K562 (cell line): ENCODE results near the gene HPF1. TPM values are rescaled to one million over a fixed set of nuclear protein-coding genes. Genes with fewer than 3 reads are reported as not detected.

ENCODE experiments used
- ATAC-seq: fragments of 200-7000 bp; cut with Tn5 transposase; 3 replicates; pipeline ENCODE4 v1.9.1; 2020; ENCODE audit warnings: moderate library complexity
- BruUV-seq: library from RNA; stranded (reverse); fragments of 400-500 nt; replicated peaks from 2 replicates; lab custom pipeline; 2021; lab: Mats Ljungman, UMichigan
- CTCF ChIA-PET: fragments of 300-600 bp; formaldehyde crosslinking; extraction: SDS; loops from one replicate; lab custom pipeline; 2021; ENCODE audit warnings: low intra/inter-chr PET ratio; lab: Yijun Ruan, JAX
- POLR2A ChIA-PET: fragments of 300-600, 350-650 bp; sonication (Branson Sonifier 250); formaldehyde crosslinking; extraction: SDS; loops from one replicate; lab custom pipeline; 2021; ENCODE audit warnings: antibody characterized with exemption, inconsistent platforms; lab: Yijun Ruan, JAX
- DNase-seq, 4 experiments: peaks; one replicate each; pipeline versions ENCODE4 v3.0.0 to v3.0.0-alpha.2; 2011 to 2018; ENCODE audit warnings: low spot score in 3 of 4, mixed read lengths in 3 of 4; ENCODE audit errors: extremely low read depth in 1 of 4
- FAIRE-seq: peaks from 2 replicates; lab custom pipeline; 2011; peaks lifted over from hg19 to GRCh38; lab: Jason Lieb, UNC
- H2AFZ ChIP-seq: 2 replicates; pipeline ENCODE4 v1.6.0; 2011; ENCODE audit warnings: low read depth, low read length, control low read depth, inconsistent platforms
- H3K27ac ChIP-seq: fragments of 200-600 bp; 3 replicates; pipeline ENCODE4 v1.8.0; 2011; ENCODE audit warnings: low read depth, mild to moderate bottlenecking, control low read depth, inconsistent platforms, low read length, moderate library complexity, mixed read lengths; ENCODE audit errors: extremely low read depth
- H3K27me3 ChIP-seq, 2 experiments: fragments of 300-600 bp in 1 of 2; 2 replicates in 1 of 2; 3 replicates in 1 of 2; pipeline versions ENCODE4 v1.6.0 to v1.8.0; 2011; ENCODE audit warnings: inconsistent platforms in 2 of 2, low read length in 2 of 2, mild to moderate bottlenecking in 1 of 2, mixed read lengths in 1 of 2, moderate library complexity in 1 of 2; ENCODE audit not compliant: control insufficient read depth in 2 of 2, insufficient read depth in 2 of 2
- H3K36me3 ChIP-seq: fragments of 300-600 bp; 3 replicates; pipeline ENCODE4 v1.8.0; 2011; ENCODE audit warnings: mild to moderate bottlenecking, low read length, inconsistent platforms; ENCODE audit not compliant: control insufficient read depth, insufficient read depth
- H3K4me1 ChIP-seq, 2 experiments: fragments of 200-600 bp in 1 of 2; replicated peaks in 1 of 2; 2 replicates in 1 of 2; 3 replicates in 1 of 2; pipeline versions ENCODE4 v1.5.1 to v1.8.0; 2011; ENCODE audit warnings: inconsistent platforms in 2 of 2, low read length in 2 of 2, mild to moderate bottlenecking in 1 of 2, mixed read lengths in 1 of 2, moderate library complexity in 1 of 2; ENCODE audit not compliant: control insufficient read depth in 2 of 2, insufficient read depth in 2 of 2
- H3K4me2 ChIP-seq: 2 replicates; pipeline ENCODE4 v1.6.1; 2011; ENCODE audit warnings: low read length, control low read depth, inconsistent platforms, mixed read lengths; ENCODE audit not compliant: insufficient read depth
- H3K4me3 ChIP-seq: fragments of 200-600 bp; sonication (generic), shearing (Covaris generic); 2 replicates; pipeline ENCODE4 v1.5.1; 2016; ENCODE audit warnings: control low read depth, inconsistent platforms
- H3K79me2 ChIP-seq: fragments of 200-600 bp; 3 replicates; pipeline ENCODE4 v1.8.0; 2011; ENCODE audit warnings: low read length, inconsistent platforms; ENCODE audit not compliant: control insufficient read depth, insufficient read depth
- H3K9ac ChIP-seq, 2 experiments: 2 replicates each; pipeline versions ENCODE4 v1.6.0 to v1.6.1; 2011; ENCODE audit warnings: low read depth in 2 of 2, low read length in 2 of 2, control low read depth in 1 of 2, inconsistent platforms in 1 of 2, mild to moderate bottlenecking in 1 of 2, mixed read lengths in 1 of 2; ENCODE audit not compliant: insufficient read depth in 1 of 2
- H3K9me1 ChIP-seq: one replicate; pipeline ENCODE4 v1.6.0; 2011; ENCODE audit warnings: inconsistent platforms, mild to moderate bottlenecking, low read length, moderate library complexity; ENCODE audit not compliant: control insufficient read depth, insufficient read depth
- H3K9me3 ChIP-seq: replicated peaks from 2 replicates; pipeline ENCODE4 v1.5.1; 2011; ENCODE audit warnings: low read depth, low read length, inconsistent platforms; ENCODE audit not compliant: control insufficient read depth, insufficient read depth
- H4K20me1 ChIP-seq: replicated peaks from 2 replicates; pipeline ENCODE4 v1.6.1; 2011; ENCODE audit warnings: low read length, inconsistent platforms, mixed read lengths; ENCODE audit not compliant: control insufficient read depth, insufficient read depth
- CBFB ChIP-seq: sonication (generic); formaldehyde crosslinking; IDR thresholded peaks from 2 replicates; pipeline ENCODE4 v1.4.0; 2020; ENCODE audit warnings: mild to moderate bottlenecking, missing genetic modification reagents
- CTCF ChIP-seq, 3 experiments: IDR thresholded peaks in 2 of 3; conservative IDR thresholded peaks in 1 of 3; 2 replicates each; pipeline ENCODE4 v1.5.1; 2011 to 2012; ENCODE audit warnings: low read length in 3 of 3, mild to moderate bottlenecking in 3 of 3, control low read depth in 2 of 3, improper control_type of control experiment in 1 of 3, inconsistent platforms in 1 of 3, low read depth in 1 of 3, mixed read lengths in 1 of 3, moderate library complexity in 1 of 3; ENCODE audit not compliant: insufficient read depth in 2 of 3
- DEAF1 ChIP-seq: fragments of 450-650 bp; formaldehyde crosslinking; IDR thresholded peaks from 2 replicates; pipeline ENCODE4 v1.4.0; 2020; ENCODE audit warnings: mild to moderate bottlenecking, moderate library complexity
- DPF2 ChIP-seq: fragments of 450-650 bp; IDR thresholded peaks from 2 replicates; pipeline ENCODE4 v1.6.1; 2016
- ETV1 ChIP-seq: fragments of 450-650 bp; conservative IDR thresholded peaks from 2 replicates; pipeline ENCODE4 v1.6.1; 2016; ENCODE audit warnings: missing genetic modification characterization, control low read depth, low read depth, missing compliant biosample characterization
- HDAC3 ChIP-seq: fragments of 450-650 bp; IDR thresholded peaks from 2 replicates; pipeline ENCODE4 v1.6.1; 2018; ENCODE audit warnings: borderline replicate concordance, mild to moderate bottlenecking, moderate library complexity; ENCODE audit not compliant: partially characterized antibody
- JUN ChIP-seq, 2 experiments: sonication (generic) in 1 of 2; formaldehyde crosslinking in 1 of 2; IDR thresholded peaks; 2 replicates each; pipeline versions ENCODE4 v1.6.1 to v1.8.0; 2012 to 2022; ENCODE audit warnings: borderline replicate concordance in 2 of 2, mild to moderate bottlenecking in 2 of 2, improper control_type of control experiment in 1 of 2, low read depth in 1 of 2, low read length in 1 of 2, missing genetic modification reagents in 1 of 2
- MTF1 ChIP-seq: fragments of 250-450 bp; sonication (Bioruptor Pico); IDR thresholded peaks from 2 replicates; pipeline ENCODE4 v1.9.0; 2021; ENCODE audit warnings: moderate library complexity, mild to moderate bottlenecking, inconsistent platforms, borderline replicate concordance
- PKNOX1 ChIP-seq: fragments of 450-650 bp; IDR thresholded peaks from 2 replicates; pipeline ENCODE4 v1.6.1; 2016
- POLR2AphosphoS2 ChIP-seq: IDR thresholded peaks from 2 replicates; pipeline ENCODE4 v1.6.1; 2012; ENCODE audit warnings: low read length, improper control_type of control experiment
- RCOR1 ChIP-seq, 2 experiments: IDR thresholded peaks; 2 replicates each; pipeline ENCODE4 v1.6.1; 2012; ENCODE audit warnings: low read depth in 2 of 2, low read length in 2 of 2, borderline replicate concordance in 1 of 2, improper control_type of control experiment in 1 of 2
- TARDBP ChIP-seq: fragments of 450-650 bp; IDR thresholded peaks from 2 replicates; pipeline ENCODE4 v1.6.1; 2016
- TCFL5 ChIP-seq: fragments of 250-450 bp; sonication (Bioruptor Pico); conservative IDR thresholded peaks from 2 replicates; pipeline ENCODE4 v1.6.1; 2021; ENCODE audit warnings: mild to moderate bottlenecking, moderate library complexity, matching md5 sums
- ZNF778 ChIP-seq: fragments of 450-650 bp; formaldehyde crosslinking; IDR thresholded peaks from 2 replicates; pipeline ENCODE4 v1.4.0; 2020; ENCODE audit warnings: mild to moderate bottlenecking, moderate library complexity
- WGBS: fragments of 100-300 bp; shearing (Covaris generic); methylation state at CpG from one replicate; pipeline ENCODE4 v1.1.6; 2016; ENCODE audit warnings: low coverage, mixed read lengths; ENCODE audit not compliant: insufficient coverage; ENCODE audit errors: missing lambda C conversion rate; 5-methylcytosine and 5-hydroxymethylcytosine counted together
- in situ Hi-C: fragments of 300-500 bp; cut with MboI; formaldehyde crosslinking; loops from 4 replicates; pipeline ENCODE4 v1.15.0; 2018; ENCODE audit warnings: inconsistent platforms, mixed read lengths
- intact Hi-C: fragments of 100-400 bp; cut with micrococcal nuclease; formaldehyde crosslinking; loops from 2 replicates; pipeline ENCODE4 v1.14.2; 2022
- polyA plus RNA-seq, 8 experiments: library from polyadenylated mRNA; depleted of rRNA in 4 of 8; stranded (reverse) in 5 of 8; unstranded in 3 of 8; fragments of >200 nt; fragmentation: Nextera tagmentation in 2 of 8; fragmentation: Illumina TruSeq in 1 of 8; extraction: Ambion mirVana in 2 of 8; extraction: Trizol in 1 of 8; gene quantifications; 2 replicates each; pipeline versions ENCODE4 v1.2.1 to v1.2.3, GENCODE V29; 2011 to 2014; ENCODE audit warnings: inconsistent platforms in 1 of 8, missing spikeins in 1 of 8
- total RNA-seq, 7 experiments: library from RNA; depleted of rRNA in 6 of 7; stranded (reverse); fragments of >200 nt in 6 of 7; fragmentation: Illumina TruSeq in 2 of 7; extraction: Trizol in 2 of 7; gene quantifications; 2 replicates each; pipeline versions ENCODE4 v1.2.1 to v1.2.3, GENCODE V29; 2011 to 2021; ENCODE audit warnings: low replicate concordance in 1 of 7

The HPF1 gene
- total and polyA plus RNA-seq, 9 of the 15 experiments (the other 6 are each of a cell fraction or from before 2014, with no cell fraction given): 21.2 to 89.4 (median 35.2) TPM

- TF ChIP-seq ETV1 (tag) (no peak), ZNF778 (CRISPR knock-in tag) (no peak), JUN (IDR thresholded peaks at IDR 0.05; ENCODE audit: borderline replicate concordance, low read depth, low read length) (no peak), JUN (CRISPR knock-in tag; IDR thresholded peaks at IDR 0.05; ENCODE audit: borderline replicate concordance) (no peak)
Observed at GRCh38 chr4:169724260-169724659, 33.5 kb downstream of the HPF1 start (continued).

GRCh38 chr4:169723207-169723965 is 34.4 kb downstream of the HPF1 start:
- Histone ChIP-seq H3K9ac (no peak overlapping the region), H3K36me3 (peaks cover 26% of the 10 kb centered on the region), H3K27ac (no peak overlapping the region), H3K4me2 (no peak overlapping the region), H3K9me1 (no peaks in the 10 kb centered on the region), H3K9me3 (no peaks in the 10 kb centered on the region), H3K79me2 (no peaks in the 10 kb centered on the region), H3K27me3 (no peaks in the 10 kb centered on the region), H4K20me1 (no peaks in the 10 kb centered on the region), H3K4me1 (no peaks in the 10 kb centered on the region), H2AFZ (no peak overlapping the region), H3K4me3 (no peak overlapping the region)
- WGBS: 73% methylated on average over 9 of the region's 9 CpGs
- intact Hi-C loops (loop anchor here (1.0 kb wide), 1 partner anchor 110 kb away; no protein-coding TSS in a partner anchor), in situ Hi-C loops (no loop called here)
- ChIA-PET CTCF (interaction anchor here (0.7 kb wide), 3 partner anchors 103 to 800 kb away, joined by 3 to 4 read pairs (median 3); partner anchors contain the start of gene CLCN3), POLR2A (interaction anchor here (0.6 to 1.0 kb wide), 6 partner anchors 8 to 110 kb away, joined by 3 to 5 read pairs (median 3); partner anchors contain the start of genes CLCN3 and NEK1)
- DNase-seq (peak in 2 of 4 experiments; percentile 27 to 40), ATAC-seq (peak; percentile 69), FAIRE-seq (no peak)
- BruUV-seq: no TSS peak
- TF ChIP-seq TARDBP (no peak), CTCF (IDR thresholded peaks at IDR 0.05 in 2 of 3, conservative IDR thresholded peaks at IDR 0.05 in 1 of 3; ENCODE audit: insufficient read depth in 2 of 3, low read depth in 1 of 3, low read length in 3 of 3) (peak in 2 of 3 experiments; percentile 32 to 63; a peak in 4 of 6 replicates), POLR2AphosphoS2 (0 out of 2 replicates have a peak, but pooled peaks have one; percentile 31), PKNOX1 (peak; percentile 79), DPF2 (no peak), RCOR1 (IDR thresholded peaks at IDR 0.05; ENCODE audit: borderline replicate concordance in 1 of 2, low read depth in 2 of 2, low read length in 2 of 2) (0 out of 4 replicates have a peak, but pooled peaks of 1 of the 2 experiments have one; percentile 32), MTF1 (CRISPR knock-in tag) (no peak), CBFB (CRISPR knock-in tag) (no peak), DEAF1 (0 out of 2 replicates have a peak, but pooled peaks have one; percentile 18), HDAC3 (no peak), TCFL5 (CRISPR knock-in tag) (no peak)
